ENCODE data around the gene TAC3.
"Not testable (repeated sequence)": the region's sequence is repeated elsewhere in the genome, so short reads cannot be mapped to it uniquely, and the experiment has no call there.

TAC3 gene

DNA sequence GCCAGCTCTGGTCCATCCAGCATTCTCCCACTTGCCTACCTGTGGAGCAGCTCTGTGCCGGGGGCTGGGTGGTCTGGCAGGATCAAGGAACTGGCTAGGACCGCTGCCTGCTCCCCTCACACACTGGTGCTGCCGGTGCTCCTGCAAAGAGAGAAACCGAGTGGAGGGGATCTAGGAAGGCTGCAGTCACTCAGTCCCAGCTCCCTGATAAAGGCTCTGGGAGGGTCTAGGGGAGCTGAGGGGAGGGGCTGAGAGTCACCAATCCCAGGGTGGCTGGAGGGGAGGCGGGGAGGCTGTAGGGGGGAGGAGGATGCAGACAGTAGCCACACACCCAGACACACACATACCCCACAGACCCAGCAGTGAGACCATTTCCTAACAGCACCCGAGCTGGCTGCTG, at the start of gene TAC3:
Gene TAC3 (minus strand): TSS at position 182 of the 400 bp plus-strand sequence. CDS start 732 bp downstream, outside the sequence.
- no peak for DNase-seq

DNA sequence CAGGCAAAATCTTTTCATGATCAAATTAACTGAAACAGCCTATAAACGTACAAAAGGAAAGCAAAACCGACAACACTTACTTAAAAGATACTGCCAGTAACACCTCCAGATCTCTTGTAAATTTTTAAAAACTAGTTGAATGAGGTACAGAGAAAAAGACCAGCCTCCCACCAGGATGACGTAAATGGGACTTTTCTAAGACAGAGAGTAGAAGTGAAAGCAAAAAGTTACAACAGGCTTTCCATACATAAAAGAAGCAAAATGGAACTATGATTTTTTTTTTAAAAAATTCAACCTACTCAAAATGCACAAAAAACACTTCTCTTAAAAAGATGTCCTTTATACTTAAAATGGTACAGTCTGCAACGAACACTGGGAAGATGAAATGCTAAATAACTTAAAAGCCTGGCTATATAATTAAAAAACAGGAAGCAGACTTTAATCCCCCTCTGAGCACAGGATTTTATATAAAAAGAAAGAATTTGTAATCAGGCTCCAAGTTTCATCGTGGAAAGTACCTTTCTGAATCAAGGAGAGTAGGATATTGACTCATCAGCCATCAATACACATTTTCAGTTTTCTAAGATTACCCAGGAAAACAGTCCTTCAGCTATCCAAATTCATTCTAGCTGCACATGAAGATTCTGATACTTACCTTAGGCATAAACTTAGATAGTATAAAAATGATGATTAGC, 47.8 kb upstream of the TAC3 start:
- DNase-seq, result no peak

DNA sequence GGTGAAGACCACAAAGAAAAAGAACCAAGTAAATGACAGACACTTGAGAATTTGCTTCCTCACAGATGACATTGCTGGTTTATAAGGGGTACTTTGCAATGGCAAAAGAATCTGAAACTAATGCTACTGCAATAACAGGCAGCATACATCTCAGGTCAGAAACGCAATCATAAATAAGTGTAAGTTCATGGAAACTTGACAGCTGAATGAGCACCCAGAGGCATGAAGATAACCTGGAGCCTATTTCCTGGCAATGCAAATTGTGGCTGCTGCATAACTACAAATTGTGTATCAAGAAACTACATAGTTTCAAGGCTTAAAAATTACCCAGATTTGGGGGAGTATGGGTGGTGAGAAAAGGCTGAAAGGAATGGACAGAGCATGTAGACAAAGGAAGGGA, 42.1 kb upstream of the TAC3 start:
- DNase-seq, result no peak

DNA sequence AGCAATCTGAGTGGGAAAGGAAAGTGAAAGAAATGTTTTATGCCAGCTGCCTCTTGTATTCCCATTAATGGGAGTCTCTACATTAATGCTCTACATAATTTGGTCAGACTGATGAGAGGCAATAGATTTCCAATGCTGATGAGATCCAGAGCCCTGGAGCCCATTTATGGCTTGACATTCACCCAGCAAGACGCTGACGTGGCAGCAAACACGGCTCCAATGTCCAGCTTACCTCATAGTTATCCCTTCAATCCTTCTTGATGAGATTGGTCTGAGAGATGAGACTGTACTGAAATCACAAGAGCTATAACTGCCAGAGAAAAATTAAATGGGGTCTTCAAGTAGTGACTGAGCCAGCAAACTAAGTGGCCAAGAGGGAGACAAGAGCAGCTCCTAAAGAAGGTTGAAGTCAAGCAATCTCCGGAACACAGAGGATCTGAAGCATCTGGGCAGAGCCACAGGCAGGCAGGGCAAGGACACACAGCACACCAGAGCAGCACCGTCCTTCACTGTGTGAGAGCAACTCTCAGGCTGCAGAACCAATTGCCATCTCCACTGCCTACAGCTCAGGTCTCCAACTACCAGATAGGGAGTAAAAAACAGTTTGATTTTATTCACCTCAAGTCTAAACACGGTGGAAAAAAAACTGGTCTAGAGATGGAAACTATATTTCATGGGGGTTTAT, 40.9 kb upstream of the TAC3 start:
- DNase-seq, result no peak

DNA sequence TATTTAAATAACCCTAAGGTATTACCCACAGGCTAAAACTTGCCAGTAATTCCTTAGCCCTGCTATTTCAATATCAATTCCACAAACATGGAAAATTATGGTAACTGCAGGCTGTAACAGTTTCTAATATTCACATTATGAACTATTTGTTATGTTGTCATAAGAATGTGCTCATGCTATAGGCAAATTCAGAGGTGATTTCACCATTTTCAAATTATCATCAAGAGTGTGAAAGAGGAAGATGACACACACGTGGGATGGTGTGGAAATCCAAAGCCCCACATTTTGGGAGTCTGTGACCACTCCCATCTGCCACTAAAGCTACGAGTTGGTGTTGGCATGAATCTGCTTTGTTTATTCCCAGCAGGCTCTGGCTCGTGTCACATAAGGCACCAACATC, 39.5 kb upstream of the TAC3 start:
- DNase-seq, result no peak

DNA sequence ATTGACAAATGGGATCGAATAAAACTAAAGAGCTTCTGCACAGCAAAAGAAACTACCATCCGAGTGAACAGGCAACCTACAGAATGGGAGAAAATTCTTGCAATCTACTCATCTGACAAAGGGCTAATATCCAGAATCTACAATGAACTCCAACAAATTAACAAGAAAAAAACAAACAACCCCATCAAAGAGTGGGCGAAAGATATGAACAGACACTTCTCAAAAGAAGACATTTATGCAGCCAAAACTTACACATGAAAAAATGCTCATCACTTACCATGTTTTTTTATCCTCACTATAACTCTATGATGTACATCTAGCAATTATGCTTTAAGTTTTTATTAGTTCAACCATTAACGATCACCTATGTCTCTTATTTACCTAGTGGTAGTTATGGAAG, 37.6 kb upstream of the TAC3 start:
- not testable (repeated sequence) for DNase-seq

DNA sequence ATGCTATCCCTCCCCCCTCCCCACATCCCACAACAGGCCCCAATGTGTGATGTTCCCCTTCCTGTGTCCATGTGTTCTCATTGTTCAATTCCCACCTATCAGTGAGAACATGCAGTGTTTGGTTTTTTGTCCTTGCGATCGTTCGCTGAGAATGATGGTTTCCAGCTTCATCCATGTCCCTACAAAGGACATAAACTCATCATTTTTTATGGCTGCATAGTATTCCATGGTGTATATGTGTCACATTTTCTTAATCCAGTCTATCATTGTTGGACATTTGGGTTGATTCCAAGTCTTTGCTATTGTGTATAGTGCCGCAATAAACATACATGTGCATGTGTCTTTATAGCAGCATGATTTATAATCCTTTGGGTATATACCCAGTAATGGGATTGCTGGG, 36.8 kb upstream of the TAC3 start:
- DNase-seq, result not testable (repeated sequence)

DNA sequence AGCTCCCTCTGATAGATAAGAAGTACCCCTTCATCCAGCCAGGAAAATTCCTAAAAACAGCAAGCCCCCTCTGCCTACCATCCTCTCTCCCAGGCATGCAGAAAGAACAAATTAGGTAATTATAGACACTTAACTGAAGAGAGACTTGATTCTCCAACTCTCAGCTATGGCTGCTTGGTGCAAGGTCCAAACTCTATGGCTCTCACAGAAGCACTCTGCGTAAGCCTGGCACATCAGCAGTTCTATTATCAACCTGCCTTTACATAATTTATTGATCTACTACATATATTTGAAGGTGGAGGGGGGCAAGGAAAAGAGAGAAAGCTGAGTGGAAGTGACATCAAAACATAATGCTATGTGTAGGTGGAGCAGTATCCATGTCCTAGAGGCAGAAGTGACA, 34.7 kb upstream of the TAC3 start:
- no peak for DNase-seq

DNA sequence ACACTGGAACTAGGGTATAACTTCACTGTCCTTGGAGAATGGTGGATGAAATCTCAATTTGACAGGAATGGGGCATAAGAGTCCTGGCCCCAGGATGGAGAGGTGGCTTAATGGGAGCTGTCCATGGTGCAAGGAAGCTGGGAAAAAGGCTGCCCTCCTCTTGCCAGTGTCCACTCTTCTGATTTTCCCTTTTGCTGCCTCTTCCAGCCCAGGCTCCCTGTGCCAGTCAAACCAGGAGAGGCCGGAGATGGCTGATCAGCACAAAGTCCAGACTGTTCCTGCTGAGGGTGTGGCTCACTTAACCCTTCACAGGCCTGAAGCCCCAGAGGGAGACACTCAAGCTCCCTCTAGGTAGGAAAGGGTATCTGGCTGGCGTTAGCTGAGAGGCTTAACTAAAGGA, 33.6 kb upstream of the TAC3 start, which contains the start of gene MYO1A:
Gene MYO1A (minus strand): TSS at position 240 of the 400 bp plus-strand sequence. CDS start 1,806 bp downstream, outside the sequence.
- no peak for DNase-seq

DNA sequence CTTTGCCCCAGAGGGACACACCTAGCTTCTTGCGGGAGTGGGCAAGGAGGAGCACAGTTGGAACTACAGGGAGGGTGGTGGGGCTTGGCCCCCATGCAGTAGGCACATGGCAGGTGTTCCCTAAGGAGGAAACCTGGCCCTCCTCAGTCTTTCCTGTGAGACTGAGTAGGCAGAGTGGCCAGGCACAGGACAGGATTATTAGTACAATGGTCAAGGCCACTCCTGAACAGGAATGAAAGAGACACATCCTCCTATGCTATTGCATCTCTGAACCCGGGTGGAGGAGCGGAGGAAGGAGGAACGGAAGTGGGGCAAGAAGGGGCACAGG, 32.8 kb upstream of the TAC3 start:
- no peak for DNase-seq

DNA sequence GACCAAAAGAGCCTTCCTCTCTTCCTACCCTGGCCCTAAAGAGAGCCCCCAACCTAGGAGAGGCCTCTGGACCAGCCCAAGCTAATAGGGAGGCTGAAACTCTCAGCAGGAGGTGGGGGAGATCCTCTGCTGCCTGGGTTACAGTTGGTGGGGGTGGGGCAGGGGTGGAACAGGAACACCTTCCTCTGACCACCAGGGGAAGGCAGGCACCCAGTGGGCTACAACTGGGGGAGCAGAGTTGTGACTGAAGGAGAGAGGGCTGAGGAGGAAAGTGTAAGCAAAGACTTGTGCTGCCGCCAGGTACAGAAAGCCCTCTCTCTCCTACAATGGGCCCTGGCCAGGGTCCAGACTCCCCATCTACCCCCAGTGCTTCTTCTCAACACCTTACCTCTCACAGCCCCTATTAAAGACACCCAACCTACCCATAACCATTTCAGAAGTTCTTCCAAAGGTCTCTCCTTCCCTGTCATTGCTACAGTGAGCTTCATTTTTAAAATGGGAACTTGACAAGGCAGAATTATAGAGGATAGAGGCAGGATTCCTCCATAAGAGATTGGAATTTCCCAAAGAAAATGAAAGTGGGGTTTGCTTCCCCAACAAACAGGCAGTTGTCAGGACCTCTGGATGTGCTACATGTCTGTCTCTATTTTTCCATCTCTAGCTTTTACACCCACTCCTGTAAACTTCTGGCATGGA, 32.2 kb upstream of the TAC3 start:
- no peak for DNase-seq

DNA sequence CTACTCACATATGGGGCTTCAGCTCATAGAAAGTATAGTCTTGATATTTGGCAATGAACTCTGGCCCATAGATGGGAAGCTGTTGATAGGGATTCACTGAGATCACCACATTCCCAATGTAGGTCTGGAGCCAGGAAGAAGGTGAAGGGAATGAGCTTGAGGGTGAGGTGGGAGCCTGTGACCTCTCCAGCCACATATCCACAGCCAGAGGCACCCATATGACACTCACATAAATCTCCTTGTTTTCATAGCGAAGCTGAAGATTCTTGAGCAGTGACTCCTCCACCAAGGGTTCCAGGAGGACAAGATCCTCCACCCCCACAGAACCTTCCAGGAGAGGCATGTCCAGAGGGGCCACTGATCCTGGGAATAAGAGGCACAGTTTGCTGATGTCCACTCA, 31.7 kb upstream of the TAC3 start:
- DNase-seq, result peak; percentile 44

DNA sequence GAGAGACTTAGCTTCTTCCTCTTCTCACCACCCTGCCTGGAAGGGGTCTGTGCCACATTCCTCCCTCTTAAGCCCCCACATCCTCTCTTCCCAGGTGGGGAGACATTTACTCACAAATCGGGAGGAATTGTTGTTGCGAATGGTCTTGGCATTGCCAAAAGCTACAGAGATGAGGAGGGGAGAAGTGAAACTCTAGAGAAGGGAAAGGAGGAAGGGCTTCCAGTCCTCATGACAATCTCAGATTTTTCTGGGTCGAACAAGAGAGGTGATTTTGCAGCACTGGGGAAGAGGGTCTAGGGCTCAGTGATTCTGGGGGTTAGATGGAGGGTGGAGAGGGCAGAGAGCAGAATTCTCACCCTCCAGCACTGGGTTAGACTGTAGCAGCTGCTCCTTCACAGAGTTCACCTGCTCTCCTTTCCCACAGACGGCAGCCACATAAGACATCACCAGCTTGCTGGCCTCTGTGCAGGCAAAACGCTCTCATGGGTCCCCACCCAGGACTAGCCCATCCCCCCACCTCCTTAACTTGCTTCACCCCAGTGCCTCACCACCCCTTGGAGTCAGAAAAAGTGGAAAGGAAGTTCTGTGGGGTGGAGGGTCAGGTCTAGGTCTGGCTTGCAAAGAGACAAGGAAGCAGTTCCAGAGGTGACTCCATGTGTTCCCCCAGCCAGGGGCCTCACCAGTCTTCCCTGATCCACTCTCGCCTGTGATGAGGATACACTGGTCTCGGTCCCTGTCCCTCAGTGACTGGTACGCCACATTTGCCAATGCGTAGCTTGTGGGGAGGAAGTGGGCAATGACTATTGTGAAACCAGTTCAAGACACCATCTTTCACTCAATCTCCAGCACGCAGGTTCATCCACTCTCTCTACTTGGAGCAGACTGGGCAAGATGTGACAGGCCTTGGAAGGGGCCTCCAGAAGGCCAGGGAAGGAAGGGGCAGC, 30.9 kb upstream of the TAC3 start:
- no peak for DNase-seq

DNA sequence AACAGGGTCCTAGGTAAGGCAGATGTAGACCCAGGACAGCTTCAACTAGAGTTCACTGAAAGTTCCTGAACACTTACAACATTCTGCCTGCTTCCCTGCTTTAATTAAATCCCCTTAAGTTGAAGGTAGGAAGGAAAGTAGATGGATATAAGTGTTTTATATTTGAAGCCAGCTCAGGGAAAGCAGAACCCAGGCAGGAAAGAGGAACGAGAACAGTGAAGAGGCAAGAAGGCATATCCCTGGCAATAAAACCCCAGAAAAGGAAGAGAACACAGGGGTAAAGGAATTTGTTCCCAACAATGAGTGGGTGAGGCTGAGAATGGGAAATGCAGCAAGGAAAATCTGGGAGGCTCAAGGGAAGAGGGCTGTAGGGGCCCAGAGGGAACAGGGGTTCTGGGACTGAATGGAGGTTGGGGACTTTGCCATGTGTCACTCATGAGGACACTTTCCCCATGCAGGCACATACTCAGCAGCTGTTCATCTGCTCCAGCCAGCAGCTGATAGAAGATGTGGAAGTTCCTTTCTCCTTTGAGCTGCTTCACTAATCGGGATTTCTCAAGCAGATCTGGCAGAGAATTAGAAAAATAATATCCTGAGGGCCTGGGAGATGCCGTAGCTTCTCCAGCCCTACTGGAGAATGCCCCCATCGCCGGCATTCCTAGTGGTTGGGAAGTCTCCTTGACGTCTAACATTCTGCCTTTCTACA, 29.9 kb upstream of the TAC3 start:
- DNase-seq, result no peak

DNA sequence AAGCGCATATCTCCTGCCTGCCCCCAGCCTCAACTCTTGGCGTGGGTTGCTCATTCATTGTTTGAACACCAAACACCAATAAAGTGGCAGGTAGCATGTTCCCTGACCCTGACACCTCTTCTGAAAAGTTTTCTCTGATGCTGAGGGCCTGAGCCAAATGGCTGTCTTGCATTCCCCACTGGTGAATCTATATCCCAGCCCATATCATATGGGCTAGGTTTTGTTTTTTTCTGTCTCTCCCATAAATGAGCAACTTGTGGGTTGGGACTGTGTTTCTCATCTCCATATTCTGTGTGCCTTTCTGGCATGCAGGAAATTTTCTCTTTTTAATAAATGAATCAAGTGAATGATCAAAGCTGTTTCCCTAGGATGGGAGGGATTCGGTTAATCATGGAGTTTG, 28.6 kb upstream of the TAC3 start:
- no peak for DNase-seq

DNA sequence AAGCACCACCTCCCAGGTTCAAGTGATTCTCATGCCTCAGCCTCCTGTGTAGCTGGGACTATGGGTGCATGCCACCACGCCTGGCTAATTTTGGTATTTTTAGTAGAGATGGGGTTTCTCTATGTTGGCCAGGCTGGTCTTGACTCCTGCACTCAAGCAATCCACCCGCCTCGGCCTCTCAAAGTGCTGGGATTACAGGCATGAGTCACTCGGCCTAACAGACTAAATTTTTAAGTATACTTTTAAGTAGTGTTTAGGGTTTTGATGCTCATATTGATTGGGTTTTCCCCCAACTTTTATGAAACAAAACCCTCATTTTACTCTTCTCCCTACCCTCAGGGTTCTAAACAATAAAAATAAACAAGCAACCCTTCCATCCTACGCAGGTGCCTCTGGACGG, 28.1 kb upstream of the TAC3 start:
- no peak for DNase-seq

DNA sequence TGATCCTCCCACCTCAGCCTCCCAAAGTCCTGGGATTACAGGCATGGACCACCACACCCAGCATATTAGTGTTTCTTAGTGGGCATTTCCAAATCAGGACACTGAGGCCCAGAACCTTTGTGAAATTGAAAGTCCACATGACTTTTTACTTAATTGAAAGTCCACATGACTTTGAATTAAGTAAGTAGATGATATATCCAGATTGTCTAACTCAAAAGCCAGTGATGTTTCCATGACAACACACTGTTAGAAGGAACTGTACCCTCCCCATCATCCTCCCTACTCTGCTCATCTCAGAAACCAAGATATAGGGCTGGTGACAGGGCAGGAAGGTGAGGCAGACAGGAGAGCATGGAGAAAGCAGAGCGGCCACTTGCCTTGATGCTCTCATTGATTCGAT, 26.4 kb upstream of the TAC3 start:
- DNase-seq, result no peak

DNA sequence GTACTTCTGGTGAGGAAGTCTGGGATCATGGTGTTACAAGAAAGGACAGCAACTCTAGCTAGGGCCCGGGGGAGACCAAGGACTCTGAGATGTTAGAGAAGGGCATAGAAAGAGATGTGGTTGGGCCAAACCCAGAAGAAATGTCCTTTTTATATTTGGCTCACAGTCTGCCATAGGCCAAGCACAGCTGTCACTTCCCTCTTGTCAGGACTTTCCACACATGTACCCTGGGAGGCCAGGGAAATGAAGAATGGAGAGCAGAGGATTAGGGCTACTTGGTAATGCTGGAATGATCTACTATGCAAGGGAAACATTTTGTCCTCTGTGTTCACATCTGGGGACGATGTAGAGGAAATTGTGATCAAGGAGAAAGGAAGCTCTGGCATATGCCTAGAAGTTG, 24.4 kb upstream of the TAC3 start:
- DNase-seq, result no peak

DNA sequence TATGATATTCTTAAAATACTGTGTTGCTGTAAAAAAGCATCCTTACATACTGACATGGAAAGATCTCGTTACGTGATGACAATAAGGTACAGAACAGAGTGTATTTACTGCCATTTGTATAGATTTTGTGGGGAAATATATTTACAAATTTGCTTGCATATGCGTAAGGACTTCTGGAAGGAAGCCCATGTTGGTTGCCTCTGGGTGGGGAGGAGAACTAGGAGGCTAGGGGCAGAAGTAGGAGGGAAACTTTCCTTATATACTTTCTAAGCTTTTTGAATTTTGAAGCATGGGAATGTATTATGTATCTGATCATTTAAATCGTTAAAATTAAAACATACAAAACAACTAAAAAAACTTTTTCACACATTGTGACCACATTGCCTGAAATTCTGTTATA, 23.9 kb upstream of the TAC3 start:
- DNase-seq, result no peak

DNA sequence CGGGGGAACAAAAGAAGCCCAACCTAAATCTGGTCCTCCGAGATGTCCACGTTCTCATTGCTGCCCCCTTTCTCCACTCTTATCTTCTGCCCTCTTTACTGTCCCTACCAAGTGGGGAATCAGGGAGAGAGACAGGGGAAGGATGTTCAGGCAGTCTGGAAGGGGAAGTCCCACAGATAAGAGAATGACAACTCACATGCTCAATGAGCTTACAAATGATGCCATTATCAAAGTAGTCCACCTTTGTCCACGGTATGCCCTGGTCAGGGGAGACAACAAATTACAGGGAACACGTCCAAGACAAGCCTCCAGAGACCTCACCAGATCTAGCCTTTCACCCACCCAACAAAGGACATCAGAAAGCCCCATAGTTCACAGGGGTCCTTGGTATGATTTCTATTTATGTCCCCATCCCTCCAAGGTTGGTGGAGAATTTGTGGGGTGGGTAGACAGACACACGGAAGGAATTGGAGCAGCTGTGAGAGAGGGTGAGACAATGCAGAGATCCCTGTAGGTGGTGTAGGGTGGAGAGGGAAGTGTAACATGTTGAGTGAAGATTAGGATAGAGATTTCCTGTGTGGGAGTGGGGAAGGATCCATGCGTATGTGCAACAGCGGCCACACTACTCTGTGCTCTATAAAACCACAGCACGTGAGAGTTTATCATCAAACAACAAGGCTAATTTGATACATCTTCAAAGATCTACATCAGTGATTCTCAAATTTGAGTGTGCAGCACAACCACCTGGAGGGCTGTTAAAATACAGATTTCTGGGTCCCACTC, 22.9 kb upstream of the TAC3 start:
- no peak for DNase-seq

DNA sequence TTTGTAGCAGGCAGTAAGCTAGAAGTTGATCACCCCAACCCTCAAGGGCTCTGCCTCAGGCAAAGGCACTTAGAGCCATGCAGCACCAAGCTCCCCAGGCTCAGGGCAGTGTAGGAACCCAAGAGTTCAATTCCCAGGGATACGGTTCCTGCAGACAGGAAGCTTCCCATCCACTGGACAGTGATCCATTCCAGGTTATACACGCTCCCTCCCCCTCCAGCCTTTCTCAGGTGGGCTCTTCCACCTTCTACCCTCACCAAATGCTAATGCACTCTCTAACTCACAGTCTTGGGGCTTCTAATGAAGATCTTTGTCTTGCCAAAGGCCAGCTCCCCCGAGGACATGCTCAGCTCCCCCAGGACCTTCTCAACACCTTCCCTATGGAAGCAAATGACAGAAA, 20.9 kb upstream of the TAC3 start:
- no peak for DNase-seq

DNA sequence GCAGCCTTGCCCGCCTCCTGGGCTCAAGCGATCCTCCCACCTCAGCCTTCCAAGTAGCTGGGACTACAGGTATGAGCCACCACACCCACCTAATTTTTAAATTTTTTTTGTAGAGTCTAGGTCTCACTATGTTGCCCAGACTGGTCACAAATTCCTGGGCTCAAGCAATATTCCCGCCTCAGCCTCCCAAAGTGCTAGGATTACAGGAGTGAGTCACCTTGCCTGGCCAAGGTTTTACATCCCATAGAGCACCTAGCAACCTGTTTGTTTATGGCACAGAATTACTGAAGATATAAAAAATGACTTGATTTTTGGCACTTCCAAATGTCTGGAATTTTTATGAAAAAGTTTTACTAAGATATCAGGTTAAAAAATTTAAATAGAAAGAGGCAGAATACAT, 17.1 kb upstream of the TAC3 start:
- no peak for DNase-seq

All from kidney glomerular epithelial cell (primary cell).